Kidney (tissue), 14 donors: ENCODE data around the gene NFKBIE. TPM values are rescaled to one million over a fixed set of nuclear protein-coding genes. Genes with fewer than 3 reads are reported as not detected.

Source experiments
- DNase-seq, 5 donors: peaks; one replicate each; pipeline ENCODE4 v3.0.0-alpha.2; 2013 to 2020
- FAIRE-seq: peaks from 2 replicates; lab custom pipeline; 2012; peaks lifted over from hg19 to GRCh38; lab: Jason Lieb, UNC
- H3K27ac ChIP-seq, 2 donors: one replicate each; pipeline ENCODE4 v1.7.0; 2013; ENCODE audit warnings: low read depth in 2 of 2, low read length in 2 of 2, inconsistent platforms in 1 of 2
- H3K27me3 ChIP-seq: one replicate; pipeline ENCODE4 v1.7.1; 2013; ENCODE audit warnings: low read length, inconsistent platforms; ENCODE audit not compliant: control insufficient read depth, insufficient read depth
- H3K36me3 ChIP-seq, 3 donors: one replicate each; pipeline versions ENCODE4 v1.7.0 to v1.7.1; 2013; ENCODE audit warnings: low read length in 3 of 3, control low read depth in 1 of 3, inconsistent platforms in 1 of 3; ENCODE audit not compliant: insufficient read depth in 3 of 3, control insufficient read depth in 2 of 3
- H3K4me1 ChIP-seq, 3 donors: one replicate each; pipeline versions ENCODE4 v1.7.0 to v1.7.1; 2013; ENCODE audit warnings: low read length in 3 of 3, inconsistent platforms in 1 of 3, low read depth in 1 of 3; ENCODE audit not compliant: control insufficient read depth in 2 of 3, insufficient read depth in 2 of 3
- H3K4me3 ChIP-seq, 3 donors: one replicate each; pipeline versions ENCODE4 v1.7.0 to v1.8.1; 2013; ENCODE audit warnings: low read length in 3 of 3, control low read depth in 1 of 3, inconsistent platforms in 1 of 3
- H3K9ac ChIP-seq, 3 donors: one replicate each; pipeline versions ENCODE4 v1.7.0 to v1.7.1; 2013; ENCODE audit warnings: low read length in 3 of 3, control low read depth in 1 of 3, inconsistent platforms in 1 of 3
- H3K9me3 ChIP-seq, 3 donors: one replicate each; pipeline versions ENCODE4 v1.7.0 to v1.7.1; 2013; ENCODE audit warnings: low read length in 3 of 3, control low read depth in 1 of 3, inconsistent platforms in 1 of 3; ENCODE audit not compliant: control insufficient read depth in 2 of 3, insufficient read depth in 1 of 3
- CTCF ChIP-seq: IDR thresholded peaks from 3 replicates; pipeline ENCODE4 v1.5.1; 2012; ENCODE audit warnings: mild to moderate bottlenecking, moderate library complexity, borderline replicate concordance; ENCODE audit not compliant: insufficient read depth; ENCODE audit errors: extremely low read depth
- intact Hi-C: fragments of 100-400 bp; cut with DNase I; formaldehyde crosslinking; loops from one replicate; pipeline ENCODE4 v1.11.1; 2022
- polyA plus RNA-seq: library from polyadenylated mRNA; stranded (reverse); fragments of 350-450 nt; fragmentation: Illumina TruSeq; extraction: RNeasy Lipid Tissue Mini Kit (QIAGEN cat#74804); gene quantifications from one replicate; pipeline ENCODE4 v1.2.3, GENCODE V29; 2014; ENCODE audit warnings: low read depth, low replicate concordance; ENCODE audit not compliant: insufficient read depth
- total RNA-seq: library from RNA; stranded (reverse); fragmentation: NEBNext Ultra II Directional; extraction: Animal tissue kit (Norgen Biotek cat#: 25700); gene quantifications from one replicate; pipeline ENCODE4 v1.2.1, GENCODE V29; 2021
- donor health status: control.
- donor health status: control.
- donor health status: control.
- donor health status: control.
- donor health status: control.
- donor health status: DM: yes; HTN: yes; CAD: no.
- donor health status: Normal renal cell carcinoma (clear cell type).

Gene NFKBIE
- total and polyA plus RNA-seq, 2 donors from 2014 or later, result 12.6 to 19.0 TPM

- FAIRE-seq (no peak), DNase-seq (peak in 1 of 5 donors; percentile 63)
- no peaks in the 10 kb centered on the region for H3K9me3 ChIP-seq
- peak overlapping the region in 1 of 3 donors; percentile 20 for H3K4me3 ChIP-seq
- no peaks in the 10 kb centered on the region for H3K27me3 ChIP-seq
- no peak for TF ChIP-seq CTCF
- intact Hi-C loops, result no loop called here
- H3K36me3 ChIP-seq, result peaks cover 8 to 44% (median 39%) of the 10 kb centered on the region in 3 donors
- no peak overlapping the region for H3K27ac ChIP-seq
- peaks cover 0 to 10% (median 0%) of the 10 kb centered on the region in 3 donors for H3K4me1 ChIP-seq
- H3K9ac ChIP-seq, result no peak overlapping the region
Measured at GRCh38 chr6:44255105-44255808, 10.1 kb downstream of the NFKBIE start.

- peaks cover 0 to 10% (median 0%) of the 10 kb centered on the region in 3 donors for H3K4me1 ChIP-seq
- H3K36me3 ChIP-seq, result peaks cover 16 to 44% (median 43%) of the 10 kb centered on the region in 3 donors
- intact Hi-C loops, result no loop called here
- DNase-seq (peak in 1 of 5 donors; percentile 46), FAIRE-seq (no peak)
- H3K9me3 ChIP-seq, result no peaks in the 10 kb centered on the region
- H3K27ac ChIP-seq, result no peak overlapping the region
- H3K27me3 ChIP-seq, result no peaks in the 10 kb centered on the region
- no peak overlapping the region for H3K4me3 ChIP-seq
- H3K9ac ChIP-seq, result no peak overlapping the region
- TF ChIP-seq CTCF, result no peak
Measured at GRCh38 chr6:44254191-44255104, 10.9 kb downstream of the NFKBIE start.

GRCh38 chr6:44253307-44254101 lies 11.8 kb downstream of the NFKBIE start:
- H3K9me3 ChIP-seq, result no peaks in the 10 kb centered on the region
- FAIRE-seq (no peak), DNase-seq (peak in 1 of 5 donors; percentile 35)
- intact Hi-C loops, result no loop called here
- peaks cover 0 to 14% (median 0%) of the 10 kb centered on the region in 3 donors for H3K4me1 ChIP-seq
- no peaks in the 10 kb centered on the region for H3K27me3 ChIP-seq
- no peak overlapping the region for H3K4me3 ChIP-seq
- H3K27ac ChIP-seq, result no peak overlapping the region
- TF ChIP-seq CTCF, result no peak
- H3K36me3 ChIP-seq, result peaks cover 20 to 53% (median 44%) of the 10 kb centered on the region in 3 donors
- no peak overlapping the region for H3K9ac ChIP-seq
